GM18517 (cell line): Measurements from ENCODE around the gene TUBB2A.

Experiments
- ATAC-seq: cut with Tn5 transposase; IDR thresholded peaks from one replicate; pipeline ENCODE4 v1.9.1; 2021; ENCODE audit warnings: mild to moderate bottlenecking, moderate library complexity; ENCODE audit not compliant: unreplicated experiment

Gene TUBB2A

GRCh38 chr6:3124667-3125066, 32.7 kb downstream of the TUBB2A start:
- ATAC-seq, result no peak

- ATAC-seq, result no peak
These were observed 34.5 kb downstream of the TUBB2A start for GRCh38 chr6:3122823-3123182.

GRCh38 chr6:3120765-3121089, 36.6 kb downstream of the TUBB2A start:
- no peak for ATAC-seq

- peak; percentile 35 for ATAC-seq
These were observed 38.2 kb downstream of the TUBB2A start for GRCh38 chr6:3119040-3119723.

- peak; percentile 82 for ATAC-seq
These were observed 38.8 kb downstream of the TUBB2A start, which contains the start of gene BPHL for GRCh38 chr6:3118353-3119039. TSS of gene BPHL (plus strand) at chr6:3118711. CDS start at chr6:3118741, 30 bp downstream.

- ATAC-seq, result no peak
These were observed 39.4 kb downstream of the TUBB2A start for GRCh38 chr6:3117912-3118352.

GRCh38 chr6:3114377-3114776, 43.0 kb downstream of the TUBB2A start:
- ATAC-seq, result no peak

- ATAC-seq, result no peak
These were observed 47.6 kb downstream of the TUBB2A start for GRCh38 chr6:3109761-3110160.

GRCh38 chr6:3108746-3109414, 48.5 kb downstream of the TUBB2A start:
- no peak for ATAC-seq
